Activated CD4-positive, alpha-beta T cell treated with anti-CD3 and anti-CD28 coated beads for 36 hours (primary cell): ENCODE data around the gene CHKA. TPM values are rescaled to one million over a fixed set of nuclear protein-coding genes. Genes with fewer than 3 reads are reported as not detected.

Experiments
- ATAC-seq: fragments of 200-7000 bp; cut with Tn5 transposase; one replicate; pipeline ENCODE4 v1.10.0; 2021; ENCODE audit warnings: mild to moderate bottlenecking, moderate library complexity
- CTCF ChIA-PET: fragments of 350-600 bp; sonication (Branson Sonifier 250); formaldehyde crosslinking; loops from one replicate; lab custom pipeline; 2021; ENCODE audit warnings: antibody characterized with exemption; lab: Charles Lee
- POLR2A ChIA-PET: fragments of 350-600 bp; sonication (Branson Sonifier 250); formaldehyde crosslinking; loops from one replicate; lab custom pipeline; 2021; ENCODE audit warnings: antibody characterized with exemption, inconsistent platforms; lab: Charles Lee
- DNase-seq: peaks from one replicate; pipeline ENCODE4 v3.0.0-alpha.2; 2020
- H3K27ac Mint-ChIP-seq: one replicate; pipeline ENCODE4 v1.8.0; 2021; ENCODE audit warnings: mixed read lengths
- H3K27me3 Mint-ChIP-seq: one replicate; pipeline ENCODE4 v1.8.0; 2021; ENCODE audit warnings: mixed read lengths
- H3K36me3 Mint-ChIP-seq: one replicate; pipeline ENCODE4 v1.8.0; 2021; ENCODE audit warnings: low read depth, mixed read lengths
- H3K4me1 Mint-ChIP-seq: one replicate; pipeline ENCODE4 v1.8.0; 2021; ENCODE audit warnings: mixed read lengths
- H3K4me3 Mint-ChIP-seq: one replicate; pipeline ENCODE4 v1.8.0; 2021; ENCODE audit warnings: mild to moderate bottlenecking, moderate library complexity, mixed read lengths
- H3K9me3 Mint-ChIP-seq: one replicate; pipeline ENCODE4 v1.8.0; 2021; ENCODE audit warnings: low read depth, mixed read lengths
- intact Hi-C, 2 experiments: fragments of 100-400 bp; cut with DNase I in 1 of 2; cut with micrococcal nuclease in 1 of 2; formaldehyde crosslinking; loops; one replicate each; pipeline versions ENCODE4 v1.14.2 to v1.15.1; 2022 to 2024; cut with DNase I, micrococcal nuclease
- total RNA-seq, 2 experiments: library from RNA; stranded (reverse); gene quantifications; one replicate each; pipeline ENCODE4 v1.2.3, GENCODE V29; 2021

CHKA gene
- total RNA-seq, 2 experiments from 2014 or later = 5.5 to 7.5 TPM

GRCh38 chr11:68128682-68129327, 7.6 kb upstream of the CHKA start:
- Mint-ChIP-seq H3K9me3 (peaks cover 8% of the 10 kb centered on the region), H3K4me3 (no peak overlapping the region), H3K36me3 (peaks cover 3% of the 10 kb centered on the region), H3K27ac (no peak overlapping the region), H3K27me3 (peaks cover 15% of the 10 kb centered on the region), H3K4me1 (peaks cover 3% of the 10 kb centered on the region)
- POLR2A ChIA-PET = no interaction called here
- intact Hi-C loops = loop anchor here in 1 of 2 experiments (10.0 kb wide), 2 partner anchors 626 to 724 kb away; partner anchors contain the start of genes PPP1CA, TBC1D10C and TESMIN
- no peak for ATAC-seq
- DNase-seq = no peak
- CTCF ChIA-PET = no interaction called here

DNA sequence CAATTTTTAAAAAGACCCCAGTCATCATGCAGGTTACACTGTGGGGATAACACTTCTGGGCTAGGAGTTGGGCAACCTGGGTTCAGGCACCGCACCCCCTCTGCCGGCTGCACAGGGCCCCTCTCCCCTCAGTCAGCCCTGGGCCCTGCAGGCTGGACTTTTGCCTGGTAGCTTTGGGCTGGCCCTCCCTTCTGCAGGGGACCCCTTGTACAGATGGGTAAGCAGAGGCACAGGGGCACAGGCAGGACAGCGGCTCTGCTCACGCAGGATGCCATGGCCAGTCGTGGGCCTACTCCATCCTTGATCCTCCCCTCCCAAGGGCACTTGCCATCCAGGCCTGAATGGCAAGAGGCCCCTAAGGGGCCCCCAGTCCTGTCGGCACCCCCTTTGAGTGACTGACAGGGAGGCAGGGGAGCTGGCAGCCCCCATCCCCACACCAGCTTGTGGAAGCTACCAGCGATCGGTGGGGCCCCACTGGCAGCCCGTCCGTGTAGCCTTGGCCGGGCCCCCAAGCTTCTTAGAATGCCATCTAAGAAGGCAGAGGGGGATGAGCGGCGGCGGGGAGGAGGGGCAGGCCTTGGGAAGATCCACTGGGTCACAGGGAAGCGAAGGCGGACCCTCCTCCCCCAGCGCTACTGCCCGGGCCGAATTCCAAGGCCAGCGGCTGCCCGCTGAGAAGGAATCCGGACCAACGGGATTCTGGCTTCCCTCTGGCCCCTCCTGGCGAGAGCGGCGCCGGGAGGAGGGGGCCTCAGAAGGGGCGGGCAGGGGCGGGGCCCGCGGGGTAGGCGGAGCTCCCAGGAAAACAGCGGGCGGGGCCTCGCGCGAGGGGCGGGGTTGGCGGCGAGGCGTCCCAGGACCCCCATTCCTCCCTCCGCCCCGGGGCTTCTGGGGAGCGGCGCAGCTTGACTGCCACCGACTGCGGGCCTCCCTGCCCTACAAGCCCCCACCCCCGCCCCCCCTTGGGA, 6.8 kb upstream of the CHKA start:
- H3K27ac Mint-ChIP-seq = no peak overlapping the region
- H3K4me3 Mint-ChIP-seq = no peak overlapping the region
- DNase-seq = peak; percentile 16
- POLR2A ChIA-PET = interaction anchor here (0.7 kb wide), 1 partner anchor 10 kb away, joined by 3 read pairs; no protein-coding TSS in a partner anchor
- peaks cover 3% of the 10 kb centered on the region for H3K4me1 Mint-ChIP-seq
- peaks cover 7% of the 10 kb centered on the region for H3K9me3 Mint-ChIP-seq
- intact Hi-C loops = loop anchor here in 1 of 2 experiments (10.0 kb wide), 2 partner anchors 627 to 723 kb away; partner anchors contain the start of genes PPP1CA, TBC1D10C and TESMIN
- ATAC-seq = no peak
- H3K27me3 Mint-ChIP-seq = peaks cover 15% of the 10 kb centered on the region
- H3K36me3 Mint-ChIP-seq = peaks cover 2% of the 10 kb centered on the region
- CTCF ChIA-PET = no interaction called here

DNA sequence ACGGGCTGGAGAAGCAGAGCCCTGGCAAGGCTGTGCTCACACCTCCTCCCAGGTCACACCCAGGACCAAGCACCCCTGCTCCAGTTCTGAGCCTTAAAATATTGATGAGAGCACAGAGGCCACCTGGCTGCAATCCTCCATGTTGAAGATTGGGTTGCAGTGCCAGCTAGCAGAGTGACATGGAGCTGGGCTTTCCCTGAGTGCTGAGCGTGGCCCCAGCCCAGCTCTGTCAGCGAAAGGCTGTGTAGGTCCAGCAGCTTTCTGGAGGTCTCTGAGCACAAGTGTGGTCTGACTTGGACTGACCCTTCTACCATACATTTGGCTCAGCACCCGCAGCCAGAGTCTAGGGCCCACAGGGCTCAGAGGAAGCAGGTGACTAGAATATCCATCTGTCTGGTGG, 4.0 kb upstream of the CHKA start:
- no peaks in the 10 kb centered on the region for H3K36me3 Mint-ChIP-seq
- DNase-seq (no peak), ATAC-seq (no peak)
- H3K9me3 Mint-ChIP-seq = no peaks in the 10 kb centered on the region
- peaks cover 9% of the 10 kb centered on the region for H3K4me1 Mint-ChIP-seq
- ChIA-PET CTCF (interaction anchor here (1.4 kb wide), 1 partner anchor 84 kb away, joined by 4 read pairs; no protein-coding TSS in a partner anchor), POLR2A (no interaction called here)
- H3K27ac Mint-ChIP-seq = no peak overlapping the region
- H3K4me3 Mint-ChIP-seq = no peak overlapping the region
- H3K27me3 Mint-ChIP-seq = peaks cover 15% of the 10 kb centered on the region
- intact Hi-C loops = loop anchor here in 1 of 2 experiments (10.0 kb wide), 2 partner anchors 630 to 720 kb away; partner anchors contain the start of genes PPP1CA, TBC1D10C and TESMIN

DNA sequence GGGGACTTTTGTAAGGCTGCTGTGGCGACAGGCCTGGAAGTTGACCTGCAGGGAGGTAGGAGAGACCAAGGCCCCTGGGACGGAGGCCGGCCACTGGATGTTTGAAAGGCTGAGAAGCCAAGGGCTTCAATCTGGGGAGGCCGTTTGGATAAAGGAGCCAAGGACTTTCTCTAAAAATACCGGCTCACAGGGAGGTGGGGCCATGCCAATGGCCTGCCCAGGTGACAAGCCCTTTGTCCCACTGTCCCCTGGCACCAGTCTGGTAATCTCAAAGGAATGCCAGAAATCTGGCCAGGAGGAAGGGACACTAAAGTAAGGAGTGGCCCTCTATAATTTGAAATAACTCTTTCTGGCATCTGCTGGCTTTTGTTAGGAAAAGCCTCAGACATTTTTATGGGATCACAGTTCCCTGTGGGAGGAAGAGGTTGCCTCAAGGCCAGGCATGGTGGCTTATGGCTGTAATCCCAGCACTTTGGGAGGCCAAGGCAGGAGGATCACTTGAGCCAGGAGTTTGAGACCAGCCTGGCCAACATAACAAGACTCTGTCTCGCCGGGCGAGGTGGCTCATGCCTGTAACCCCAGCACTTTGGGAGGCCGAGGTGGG, 1.9 kb upstream of the CHKA start:
- DNase-seq (no peak), ATAC-seq (no peak)
- Mint-ChIP-seq H3K4me3 (no peak overlapping the region), H3K9me3 (no peaks in the 10 kb centered on the region), H3K27ac (no peak overlapping the region), H3K27me3 (no peaks in the 10 kb centered on the region), H3K4me1 (peaks cover 7% of the 10 kb centered on the region), H3K36me3 (no peaks in the 10 kb centered on the region)
- ChIA-PET POLR2A (no interaction called here), CTCF (no interaction called here)
- intact Hi-C loops = loop anchor here in 1 of 2 experiments (5.0 to 10.0 kb wide), 3 partner anchors 632 to 719 kb away; partner anchors contain the start of genes CPT1A, PPP1CA, TBC1D10C and TESMIN

GRCh38 chr11:68120273-68121066, 718 bp downstream of the CHKA start:
- intact Hi-C loops = loop anchor here (1.0 to 10.0 kb wide), 11 partner anchors 22 to 722 kb away; partner anchors contain the start of genes CDK2AP2 (in 1 of the 2), CPT1A (in 1 of the 2), NDUFS8 (in 1 of the 2) and PPP1CA (in 1 of the 2)
- Mint-ChIP-seq H3K27me3 (no peaks in the 10 kb centered on the region), H3K36me3 (no peaks in the 10 kb centered on the region), H3K4me1 (peaks cover 7% of the 10 kb centered on the region), H3K27ac (peak overlapping the region; percentile 68), H3K4me3 (peak overlapping the region; percentile 71), H3K9me3 (no peaks in the 10 kb centered on the region)
- DNase-seq = peak; percentile 66
- peak; percentile 12 for ATAC-seq
- CTCF ChIA-PET = interaction anchor here (0.6 kb wide), 1 partner anchor 11 kb away, joined by 4 read pairs; no protein-coding TSS in a partner anchor
- POLR2A ChIA-PET = no interaction called here

DNA sequence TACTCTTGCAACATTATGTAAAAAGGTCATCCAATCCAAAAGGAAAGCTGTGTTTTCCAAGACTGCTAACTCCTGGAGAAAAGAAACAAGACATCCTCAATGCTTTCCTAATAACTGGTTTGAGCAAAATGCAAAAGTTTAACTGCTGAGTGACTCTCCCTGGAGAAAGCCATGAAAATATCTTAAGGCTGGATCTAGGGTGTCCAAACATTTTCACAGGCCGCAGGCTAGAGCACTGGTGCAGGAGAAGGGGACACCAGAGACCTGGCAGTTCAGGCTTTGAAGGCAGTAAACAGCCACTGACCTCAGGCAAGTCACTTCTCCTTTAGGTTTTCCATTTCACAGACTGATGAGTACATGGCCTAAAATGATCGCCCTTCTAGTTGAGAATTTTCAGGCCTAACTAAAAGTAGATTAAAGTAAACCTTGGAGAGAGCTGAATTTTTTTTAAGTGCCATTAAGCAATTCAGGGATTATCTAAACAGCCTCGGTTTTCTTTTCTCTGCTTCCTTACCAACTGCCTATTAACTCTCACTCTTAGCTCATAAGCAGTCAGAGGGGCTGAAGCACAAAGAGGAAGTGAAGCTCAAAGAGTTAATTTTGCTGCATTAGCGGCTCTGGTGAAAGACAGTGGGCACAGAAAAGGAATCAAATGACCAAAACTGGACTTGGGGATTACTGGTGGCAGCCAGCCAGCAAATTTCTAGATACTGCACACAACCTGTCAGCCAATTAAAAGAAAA, 2.3 kb downstream of the CHKA start:
- peaks cover 7% of the 10 kb centered on the region for H3K4me1 Mint-ChIP-seq
- DNase-seq = no peak
- ChIA-PET POLR2A (interaction anchor here (0.5 to 1.2 kb wide), 4 partner anchors 8 to 779 kb away, joined by 3 to 5 read pairs (median 3); no protein-coding TSS in a partner anchor), CTCF (interaction anchor here (0.6 to 1.0 kb wide), 3 partner anchors 28 to 1639 kb away, joined by 3 to 5 read pairs (median 3); partner anchors contain the start of gene DPP3)
- H3K9me3 Mint-ChIP-seq = no peaks in the 10 kb centered on the region
- no peaks in the 10 kb centered on the region for H3K27me3 Mint-ChIP-seq
- H3K4me3 Mint-ChIP-seq = no peak overlapping the region
- intact Hi-C loops = no loop called here
- H3K36me3 Mint-ChIP-seq = no peaks in the 10 kb centered on the region
- no peak for ATAC-seq
- no peak overlapping the region for H3K27ac Mint-ChIP-seq

DNA sequence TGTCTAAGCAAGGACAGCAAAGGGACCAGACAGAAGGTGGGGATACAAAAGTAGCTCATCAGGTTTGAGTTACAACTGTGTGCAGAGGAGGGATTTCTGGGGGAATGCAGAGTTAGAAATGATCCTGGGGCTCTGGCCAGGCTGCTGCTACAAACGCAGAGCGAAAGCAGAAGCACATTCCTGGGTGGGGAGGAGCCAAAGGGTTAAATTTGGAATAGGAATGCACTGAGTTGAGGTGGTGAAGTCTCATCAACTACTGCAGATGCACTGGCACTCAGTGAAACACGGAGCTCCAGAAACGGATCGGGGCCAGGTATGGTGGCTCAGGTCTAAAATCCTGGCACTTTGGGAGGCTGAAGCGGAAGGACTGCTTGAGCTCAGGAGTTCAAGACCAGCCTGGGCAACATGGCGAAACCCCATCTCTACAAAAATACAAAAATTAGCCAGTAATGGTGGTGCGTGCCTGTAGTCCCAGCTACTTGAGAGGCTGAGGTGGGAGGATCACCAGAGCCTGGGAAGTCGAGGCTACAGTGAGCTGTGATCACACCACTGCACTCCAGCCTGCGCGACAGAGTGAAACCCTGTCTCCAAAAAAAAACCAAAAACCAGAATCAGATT, 3.2 kb downstream of the CHKA start:
- POLR2A ChIA-PET = interaction anchor here (0.6 to 1.2 kb wide), 2 partner anchors 9 to 778 kb away, joined by 3 read pairs; no protein-coding TSS in a partner anchor
- DNase-seq = no peak
- CTCF ChIA-PET = interaction anchor here (0.6 to 1.0 kb wide), 4 partner anchors 27 to 1638 kb away, joined by 3 to 5 read pairs (median 3); partner anchors contain the start of gene DPP3

GRCh38 chr11:68116974-68117373, 4.2 kb downstream of the CHKA start:
- DNase-seq (no peak), ATAC-seq (no peak)
- ChIA-PET POLR2A (interaction anchor here (0.7 to 1.0 kb wide), 2 partner anchors 76 to 424 kb away, joined by 3 to 5 read pairs; no protein-coding TSS in a partner anchor), CTCF (no interaction called here)
- Mint-ChIP-seq H3K27me3 (no peaks in the 10 kb centered on the region), H3K4me3 (no peak overlapping the region), H3K36me3 (no peaks in the 10 kb centered on the region), H3K9me3 (no peaks in the 10 kb centered on the region), H3K4me1 (peaks cover 5% of the 10 kb centered on the region), H3K27ac (no peak overlapping the region)
- intact Hi-C loops = no loop called here

More for the DNA sequence above, 3.2 kb downstream of the CHKA start:
- H3K9me3 Mint-ChIP-seq = no peaks in the 10 kb centered on the region
- H3K4me1 Mint-ChIP-seq = peaks cover 7% of the 10 kb centered on the region
- no peaks in the 10 kb centered on the region for H3K27me3 Mint-ChIP-seq
- no peaks in the 10 kb centered on the region for H3K36me3 Mint-ChIP-seq
- intact Hi-C loops = no loop called here
- no peak for ATAC-seq
- no peak overlapping the region for H3K27ac Mint-ChIP-seq
- H3K4me3 Mint-ChIP-seq = no peak overlapping the region

DNA sequence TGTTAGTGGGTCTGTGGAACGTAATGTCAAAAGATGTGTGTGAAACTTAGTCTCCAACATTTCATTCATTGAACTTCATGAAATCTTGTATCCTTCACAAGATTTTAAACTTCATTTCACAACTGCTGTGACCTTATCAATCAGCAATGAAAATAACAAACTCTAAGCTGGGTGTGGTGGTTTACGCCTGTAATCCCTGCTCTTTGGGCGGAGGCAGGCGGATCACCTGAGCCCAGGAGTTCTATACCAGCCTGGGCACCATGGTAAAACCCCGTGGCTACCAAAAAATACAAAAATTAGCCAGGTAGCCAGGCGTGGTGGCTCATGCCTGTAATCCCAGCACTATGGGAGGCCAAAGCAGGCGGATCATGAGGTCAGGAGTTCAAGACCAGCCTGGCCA, 5.1 kb downstream of the CHKA start:
- Mint-ChIP-seq H3K4me3 (no peak overlapping the region), H3K27me3 (no peaks in the 10 kb centered on the region), H3K36me3 (no peaks in the 10 kb centered on the region), H3K4me1 (peaks cover 2% of the 10 kb centered on the region), H3K27ac (no peak overlapping the region), H3K9me3 (no peaks in the 10 kb centered on the region)
- ATAC-seq (no peak), DNase-seq (no peak)
- ChIA-PET POLR2A (interaction anchor here (1.0 kb wide), 1 partner anchor 75 kb away, joined by 3 read pairs; no protein-coding TSS in a partner anchor), CTCF (no interaction called here)
- intact Hi-C loops = no loop called here
